HG02759 (cell line): ENCODE measurements around the gene LGALS8.
"Not testable (repeated sequence)": the region's sequence is repeated elsewhere in the genome, so short reads cannot be mapped to it uniquely, and the experiment has no call there.

Experiments used
- ATAC-seq: cut with Tn5 transposase; IDR thresholded peaks from one replicate; pipeline ENCODE4 v1.9.1; 2021; ENCODE audit warnings: mild to moderate bottlenecking, moderate library complexity; ENCODE audit not compliant: unreplicated experiment

LGALS8 gene

DNA sequence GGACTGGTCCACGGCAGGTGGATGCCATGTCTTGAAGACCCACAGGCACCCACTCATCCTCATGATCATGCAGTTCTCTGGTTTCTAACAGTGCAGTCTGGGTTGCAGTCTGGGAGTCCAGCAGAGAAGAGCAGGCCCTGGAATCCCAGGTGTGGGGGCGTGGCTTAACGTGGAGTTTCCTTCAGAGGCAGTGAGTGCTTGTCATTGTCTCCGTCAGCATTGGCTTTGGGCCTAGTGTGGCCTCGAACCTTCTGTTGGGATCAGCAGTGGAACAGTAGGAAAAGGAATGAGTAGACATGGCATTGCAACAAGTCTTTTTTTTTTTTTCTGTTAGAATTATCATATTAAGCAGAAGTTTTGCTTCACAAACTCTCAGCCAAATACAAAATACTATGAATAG, 12.8 kb downstream of the LGALS8 start:
- no peak for ATAC-seq

DNA sequence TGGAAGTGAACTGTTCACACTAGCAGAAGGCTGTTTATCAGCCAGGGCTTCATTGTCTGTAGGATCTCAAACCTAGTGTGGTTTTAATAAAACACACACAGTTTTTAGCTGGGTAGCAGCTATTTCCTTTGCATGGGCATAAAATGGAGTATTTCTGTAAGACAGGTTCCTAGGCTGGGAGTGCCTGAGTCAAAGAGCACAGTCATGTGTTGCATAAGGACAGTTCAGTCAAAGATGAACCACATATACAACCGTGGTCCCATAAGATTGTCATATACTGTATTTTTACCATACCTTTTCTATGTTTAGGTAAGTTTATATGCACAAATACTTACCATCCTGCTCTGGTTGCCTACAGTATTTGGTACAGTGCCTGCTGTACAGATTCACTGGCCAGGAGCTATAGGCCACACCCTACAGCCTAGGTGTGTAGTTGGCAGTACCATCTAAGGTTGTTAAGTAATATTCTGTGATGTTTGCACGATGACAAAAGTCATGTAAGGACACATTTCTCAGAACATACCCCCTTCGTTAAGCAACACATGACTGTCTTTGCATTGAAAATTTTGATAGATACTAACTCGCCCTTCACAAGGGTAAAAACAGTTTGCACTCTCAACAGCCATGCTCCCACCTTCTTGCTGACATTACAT, 17.2 kb downstream of the LGALS8 start:
- no peak for ATAC-seq

DNA sequence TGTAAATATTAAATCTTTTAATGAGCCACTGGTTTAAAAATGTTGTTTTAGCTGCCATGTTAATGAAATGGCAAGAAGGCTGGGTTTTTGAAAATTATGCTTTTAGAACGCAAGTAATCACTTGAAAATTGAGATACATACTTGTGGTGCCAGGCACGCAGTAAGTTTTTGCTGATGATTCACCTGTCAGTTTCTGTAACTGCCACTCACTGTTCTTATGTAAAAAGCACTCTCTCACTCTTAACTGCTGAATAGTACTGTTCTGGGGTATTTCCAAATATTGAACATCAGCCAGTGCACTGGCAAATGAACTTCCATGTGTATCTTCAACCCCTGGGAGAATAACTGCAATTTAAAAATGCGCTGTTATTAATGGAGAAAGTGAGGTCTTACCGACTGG, 17.9 kb downstream of the LGALS8 start:
- no peak for ATAC-seq

DNA sequence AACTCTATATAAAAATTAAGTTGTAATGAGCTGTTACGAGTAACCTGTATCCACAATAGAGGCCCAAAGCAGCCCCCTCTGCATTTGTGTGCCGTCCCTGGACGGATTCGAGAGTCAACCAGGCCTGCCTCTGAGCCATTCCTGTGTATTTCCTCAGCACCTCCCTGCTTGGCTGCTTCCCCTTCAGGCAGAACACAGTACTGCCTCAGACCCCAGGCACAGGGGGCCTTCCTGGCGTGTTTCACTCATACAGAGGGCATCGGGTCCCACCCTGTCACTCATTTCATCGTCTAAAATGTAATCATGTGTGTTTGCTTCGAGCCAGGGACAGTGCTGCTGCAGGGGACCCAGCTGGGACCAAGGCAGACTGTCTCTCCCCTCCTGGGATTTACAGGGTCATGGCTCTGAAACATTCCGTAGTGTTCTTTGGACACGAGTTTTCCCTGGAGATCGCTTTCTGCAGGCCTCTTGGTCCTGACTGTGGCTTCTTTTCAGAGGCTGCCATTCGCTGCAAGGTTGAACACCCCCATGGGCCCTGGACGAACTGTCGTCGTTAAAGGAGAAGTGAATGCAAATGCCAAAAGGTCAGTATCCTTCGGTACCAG, 19.4 kb downstream of the LGALS8 start:
- no peak for ATAC-seq

DNA sequence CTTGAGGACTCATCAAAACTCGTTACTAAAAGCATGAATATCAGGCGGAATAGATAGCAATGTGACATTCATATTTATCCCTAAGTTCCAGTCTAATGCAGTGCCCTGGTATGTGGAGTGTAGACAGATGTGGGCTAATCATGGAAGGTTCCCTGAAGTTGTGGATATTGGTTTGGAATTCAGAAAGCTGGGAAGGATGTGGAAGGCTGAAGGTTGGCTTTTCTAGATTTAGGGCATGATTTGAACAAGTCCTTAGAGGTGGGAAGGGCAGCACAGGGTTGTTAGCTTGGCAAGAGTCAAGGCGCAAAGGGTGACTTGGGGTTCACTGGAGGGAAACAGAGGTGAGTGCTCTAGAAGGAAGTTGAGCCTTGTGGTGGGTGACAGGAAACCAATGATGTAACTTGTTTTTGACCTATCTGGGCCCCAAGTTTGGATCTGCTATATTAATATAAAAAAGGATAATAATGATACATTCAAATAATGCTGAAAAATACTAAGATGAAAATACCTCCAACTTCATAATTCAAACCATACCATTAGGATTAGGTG, 21.9 kb downstream of the LGALS8 start:
- ATAC-seq = no peak

DNA sequence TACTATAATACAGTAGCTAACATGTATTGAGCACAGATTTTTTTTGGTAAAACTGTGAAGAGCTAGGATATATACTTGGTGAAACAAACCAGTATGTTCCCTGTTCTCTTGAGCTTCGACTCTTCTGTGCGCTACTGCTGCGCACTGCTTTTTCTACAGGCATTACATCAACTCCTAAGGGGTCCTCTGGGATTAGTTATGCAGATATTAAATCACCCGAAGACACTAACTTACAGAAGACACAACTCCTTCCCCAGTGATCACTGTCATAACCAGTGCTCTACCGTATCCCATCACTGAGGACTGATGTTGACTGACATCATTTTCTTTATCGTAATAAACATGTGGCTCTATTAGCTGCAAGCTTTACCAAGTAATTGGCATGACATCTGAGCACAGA, 24.7 kb downstream of the LGALS8 start:
- ATAC-seq = no peak

DNA sequence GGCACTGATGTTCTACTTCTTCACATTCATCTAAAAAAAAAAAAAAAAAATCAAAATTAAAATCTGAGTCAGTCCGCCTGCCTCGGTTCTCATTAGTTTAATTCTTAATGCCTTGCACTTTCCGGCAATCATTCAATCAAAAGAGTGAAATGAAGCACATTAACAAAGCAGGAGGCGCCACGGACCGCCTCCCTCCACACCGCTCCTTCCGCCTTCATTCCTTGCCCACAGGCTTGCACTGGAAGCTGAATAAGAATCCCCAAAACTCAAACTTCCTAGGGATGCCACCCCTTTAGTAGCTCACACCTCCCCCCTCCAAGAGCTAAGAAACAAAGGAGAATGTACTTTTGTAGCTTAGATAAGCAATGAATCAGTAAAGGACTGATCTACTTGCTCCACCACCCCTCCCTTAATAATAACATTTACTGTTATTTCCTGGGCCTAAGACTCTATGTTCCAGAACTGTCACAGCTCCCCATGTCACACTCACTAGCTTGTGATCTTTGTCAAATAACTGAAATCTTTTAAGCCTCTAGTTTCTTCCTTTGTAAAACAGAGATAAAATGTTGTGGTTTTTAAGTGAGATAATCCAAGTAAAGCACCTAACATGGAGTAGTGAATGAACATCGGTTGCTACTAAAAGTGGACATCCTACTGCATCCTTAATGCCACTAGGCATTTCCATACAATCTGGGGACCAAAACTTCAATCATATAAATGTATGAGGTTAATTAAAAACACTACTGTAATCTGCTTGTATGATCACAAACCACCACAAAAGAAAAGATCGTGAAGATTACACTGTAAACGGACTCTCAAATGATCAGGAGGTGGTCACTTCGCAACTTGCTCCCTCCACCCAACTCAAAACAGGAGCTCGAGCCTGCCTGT, 27.4 kb downstream of the LGALS8 start:
- ATAC-seq = no peak

DNA sequence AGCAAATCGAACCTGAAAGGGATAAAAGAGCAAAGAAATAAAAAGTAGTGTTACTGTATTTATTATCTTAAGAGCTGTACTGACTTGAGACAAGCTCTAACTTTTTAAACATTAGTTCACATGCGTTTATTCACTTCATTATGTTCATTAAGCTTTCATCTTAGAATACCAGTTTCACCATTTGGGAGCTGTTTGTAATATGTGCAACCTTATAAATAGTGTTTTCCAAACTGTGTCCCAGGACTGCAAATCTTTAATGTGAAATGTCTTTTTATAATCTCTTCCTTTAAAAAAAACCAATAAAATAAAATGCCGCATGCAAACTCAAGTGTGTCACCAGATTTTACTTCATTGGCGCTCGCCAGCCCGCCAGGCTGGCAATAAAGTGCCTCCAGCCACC, 28.3 kb downstream of the LGALS8 start:
- ATAC-seq = no peak

DNA sequence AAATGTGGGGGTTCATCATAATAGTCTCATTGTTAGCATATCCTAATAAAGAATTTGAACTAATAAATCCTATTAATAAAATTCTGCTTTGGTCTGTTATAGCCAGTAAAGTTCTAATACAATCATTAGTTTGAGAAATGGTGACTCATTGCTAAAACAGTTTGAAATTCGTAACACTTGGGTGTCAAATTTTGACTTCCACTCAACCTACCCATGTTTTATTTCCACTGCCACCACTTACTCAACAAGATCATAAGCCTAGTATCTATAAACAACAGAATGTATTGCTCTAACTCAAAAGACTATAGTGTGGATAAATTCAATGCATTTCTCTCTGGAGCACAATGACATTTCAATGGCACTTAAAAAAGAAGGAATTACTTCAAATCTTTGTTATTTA, 29.1 kb downstream of the LGALS8 start:
- no peak for ATAC-seq

DNA sequence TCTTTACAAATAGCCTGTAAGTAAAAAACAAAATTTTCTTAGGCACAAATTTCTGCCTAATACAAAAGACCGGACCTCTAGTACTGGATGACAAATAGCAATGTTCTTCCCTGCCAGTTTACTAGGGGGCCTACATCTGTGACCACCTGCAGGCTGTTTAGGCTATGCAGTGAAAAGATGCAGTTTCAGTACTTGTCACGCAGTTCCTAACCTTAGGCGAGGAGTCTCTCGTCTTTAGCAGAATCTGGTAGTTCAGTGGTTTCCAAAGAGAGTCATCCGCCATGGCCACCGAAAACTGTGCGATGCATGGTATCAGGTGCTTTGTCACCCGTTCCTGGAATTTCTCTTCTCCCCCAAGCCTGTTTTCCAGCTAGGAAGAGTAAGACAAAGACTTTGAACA, 29.6 kb downstream of the LGALS8 start:
- ATAC-seq = no peak

DNA sequence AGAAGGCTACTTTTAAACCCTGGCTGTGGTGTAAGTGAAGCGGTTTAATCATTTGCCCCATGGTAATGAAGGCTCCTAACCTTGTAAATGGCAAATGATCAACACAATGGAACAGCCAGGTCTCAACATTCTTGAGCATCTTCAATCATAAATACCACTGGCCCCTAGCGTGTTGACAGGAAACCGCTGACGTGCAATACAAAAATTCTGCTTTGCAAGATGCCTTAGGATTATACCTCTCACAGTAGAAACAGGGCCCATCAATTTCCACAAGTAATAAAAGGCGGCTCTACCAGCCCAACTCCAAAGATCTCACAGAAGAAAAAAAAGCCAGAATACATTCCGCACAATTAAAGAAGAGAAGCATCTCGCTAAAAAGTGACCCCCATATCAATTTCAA, 32.8 kb downstream of the LGALS8 start:
- ATAC-seq = no peak

DNA sequence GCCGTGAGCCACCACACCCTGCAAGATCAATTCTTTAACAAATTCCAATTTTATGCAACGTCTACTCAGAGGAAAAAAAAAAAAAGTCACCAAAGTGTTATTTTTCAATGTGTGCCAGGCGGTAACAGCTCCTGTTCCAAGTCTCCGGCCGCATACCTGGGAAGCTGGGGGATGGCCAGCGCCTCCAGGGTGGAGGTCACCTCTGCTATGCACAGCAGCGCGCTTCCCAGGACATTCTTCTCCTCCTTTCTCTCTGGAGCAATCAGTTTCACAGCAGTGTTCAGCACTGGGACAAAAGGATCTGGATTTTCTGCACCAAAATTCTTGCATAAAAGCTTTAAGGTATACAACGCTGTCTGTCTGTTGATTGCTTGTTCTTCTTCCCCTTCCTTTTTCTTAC, 34.3 kb downstream of the LGALS8 start:
- ATAC-seq = no peak

DNA sequence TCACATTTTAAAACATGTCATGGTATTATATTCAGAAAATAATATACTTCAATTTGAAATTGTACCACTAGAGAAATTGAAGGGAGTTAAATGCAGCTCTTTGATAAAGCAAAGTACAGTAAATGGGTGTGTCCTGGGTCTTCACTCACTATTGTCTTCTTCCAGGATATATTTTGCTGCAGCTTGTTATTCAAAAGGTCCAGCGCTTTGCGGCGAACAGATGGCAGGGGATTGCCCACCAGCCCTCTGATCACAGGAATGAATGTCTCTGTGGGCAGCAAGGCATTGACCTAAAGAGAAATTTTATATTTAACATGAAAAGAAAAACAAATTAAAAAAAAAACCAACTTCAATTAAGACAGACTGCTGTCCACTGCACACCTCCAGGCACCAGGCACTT, 35.1 kb downstream of the LGALS8 start:
- ATAC-seq = no peak

DNA sequence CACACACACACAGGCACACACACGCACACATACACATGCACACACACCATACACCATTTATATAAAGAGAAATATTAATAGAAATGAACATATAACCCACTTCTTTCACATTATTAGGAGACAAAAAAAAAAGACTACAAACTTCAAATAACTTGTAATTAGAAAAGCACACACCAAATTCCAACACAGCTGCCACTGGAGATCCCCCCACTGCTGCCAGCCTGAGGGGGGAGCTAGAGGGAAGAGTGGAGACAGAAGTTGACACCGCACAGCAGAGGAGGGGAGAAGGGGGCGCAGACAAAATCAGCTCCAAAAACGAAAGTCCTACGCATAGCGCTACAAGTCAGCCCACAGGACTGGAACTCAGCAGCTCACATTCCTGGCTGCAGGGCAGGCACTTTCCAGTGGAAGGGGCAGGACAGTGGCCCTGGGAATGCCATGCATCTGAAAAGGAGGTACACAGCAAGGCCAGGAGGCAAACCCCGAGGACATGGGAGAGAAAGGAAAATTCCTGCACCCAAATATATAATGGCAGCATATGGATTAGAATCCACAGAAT, 36.5 kb downstream of the LGALS8 start:
- ATAC-seq = no peak

DNA sequence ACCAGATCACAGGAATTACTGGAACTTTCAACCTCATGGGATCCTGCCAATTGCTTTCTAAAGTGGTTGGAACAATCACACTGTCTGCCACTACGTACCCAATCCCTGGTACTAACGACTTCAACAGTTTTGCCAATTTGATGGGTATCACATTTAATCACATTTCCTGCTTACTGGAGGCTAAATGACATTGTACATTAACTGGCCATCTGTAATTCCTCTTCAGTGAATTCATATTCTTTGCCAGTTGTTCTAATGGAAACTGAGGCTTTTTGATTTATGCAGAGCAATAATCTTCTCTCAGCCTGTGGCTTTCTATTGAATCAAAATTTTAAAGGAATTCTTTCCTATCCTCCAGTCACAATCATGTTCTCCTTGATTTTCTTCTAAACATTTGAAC, 38.2 kb downstream of the LGALS8 start:
- ATAC-seq = no peak

DNA sequence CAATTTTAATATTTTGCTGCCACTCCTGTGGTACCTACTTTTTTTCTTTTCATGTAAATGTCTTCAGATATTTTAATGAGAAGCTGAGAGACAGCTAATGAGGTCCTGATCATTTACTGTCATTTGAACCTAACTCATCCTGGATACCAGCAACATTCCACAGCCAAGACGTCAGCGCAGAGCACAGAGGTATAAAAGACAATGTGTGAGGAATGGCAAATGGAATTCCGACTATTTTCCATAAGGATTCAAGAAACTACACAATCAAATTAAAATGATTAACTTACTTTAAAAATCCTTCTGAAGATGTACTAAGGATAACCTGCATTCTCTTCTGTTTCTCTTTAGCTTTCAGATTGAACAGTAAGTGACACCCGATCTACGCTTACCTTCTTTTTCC, 41.7 kb downstream of the LGALS8 start:
- no peak for ATAC-seq

DNA sequence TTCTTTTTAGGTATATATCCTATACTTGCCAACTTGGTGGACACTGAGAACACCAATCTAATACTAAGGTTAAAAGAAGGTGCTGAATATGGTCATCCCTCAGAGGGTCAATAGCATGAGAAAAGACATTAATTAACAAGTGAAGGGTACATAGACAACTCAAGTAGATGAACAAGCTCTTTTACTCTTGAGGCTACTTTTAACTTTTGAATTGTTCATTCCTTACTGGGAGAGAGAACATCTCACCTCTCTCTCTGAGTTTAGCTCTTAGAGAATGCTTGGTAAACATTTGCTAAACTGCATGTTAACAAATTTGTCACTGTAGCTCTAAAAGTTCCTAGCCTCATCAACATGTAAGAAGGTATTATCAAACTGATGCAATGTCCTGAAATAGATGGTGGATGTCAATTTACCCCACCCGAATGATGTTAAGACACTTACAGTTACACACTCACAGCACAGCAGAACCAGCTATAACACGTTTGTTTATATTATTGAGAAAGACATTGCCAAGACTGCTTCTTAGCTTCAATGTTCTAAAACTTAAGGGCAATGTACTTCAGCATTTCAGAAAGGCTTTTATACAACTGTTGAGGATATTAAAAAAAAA, 44.6 kb downstream of the LGALS8 start:
- no peak for ATAC-seq

DNA sequence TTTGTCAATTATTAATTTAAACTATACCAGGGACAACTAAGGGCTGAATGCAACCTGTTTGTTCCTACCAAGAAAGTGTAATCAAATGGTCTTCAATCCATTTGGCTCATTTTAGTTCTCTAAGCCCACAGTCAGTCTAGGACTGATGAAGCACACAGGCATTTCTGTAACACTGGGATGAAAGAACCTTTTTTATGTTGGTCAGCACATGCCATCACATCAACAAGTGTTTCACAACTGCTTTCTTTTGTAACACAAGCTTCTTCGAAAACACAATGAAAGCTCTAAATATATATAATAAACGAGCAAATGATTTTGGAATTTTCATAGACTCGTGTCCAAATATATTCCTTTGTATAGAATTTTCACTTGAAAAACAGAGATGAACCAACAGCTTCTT, 51.7 kb downstream of the LGALS8 start:
- ATAC-seq = no peak

DNA sequence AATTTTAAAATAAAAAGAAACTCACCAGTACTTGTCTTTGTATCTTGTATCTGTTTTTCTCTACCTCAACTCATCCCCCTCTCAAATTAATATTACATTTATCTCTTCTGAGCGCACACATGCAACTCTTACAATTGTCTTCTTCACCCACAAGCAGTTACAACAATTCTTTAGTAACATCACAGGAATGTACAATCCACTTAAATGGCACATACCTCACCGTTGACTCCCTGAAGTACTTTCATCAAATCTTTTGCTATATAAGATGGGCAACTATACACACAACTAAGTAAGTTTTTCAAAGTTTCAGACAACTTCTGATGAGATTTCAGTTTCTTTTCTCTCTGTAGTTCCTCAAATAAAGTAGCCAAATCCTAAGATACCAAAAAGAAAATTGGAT, 52.2 kb downstream of the LGALS8 start:
- ATAC-seq = no peak

DNA sequence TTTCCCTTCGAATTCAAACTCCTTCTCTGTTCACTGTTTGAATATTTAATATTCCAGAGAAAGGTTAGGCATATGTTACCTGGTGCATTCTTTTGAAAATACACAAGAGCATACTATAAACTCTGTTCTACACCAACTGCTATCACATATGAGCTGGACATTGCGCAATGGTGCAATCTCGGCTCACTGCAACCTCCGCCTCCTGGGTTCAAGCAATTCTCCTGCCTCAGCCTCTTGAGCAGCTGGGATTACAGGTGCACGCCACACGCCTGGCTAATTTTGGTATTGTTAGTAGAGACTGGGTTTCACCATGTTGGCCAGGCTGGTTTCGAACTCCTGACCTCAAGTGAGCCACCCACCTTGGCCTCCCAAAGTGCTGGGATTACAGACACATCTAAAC, 53.3 kb downstream of the LGALS8 start:
- ATAC-seq = not testable (repeated sequence)

DNA sequence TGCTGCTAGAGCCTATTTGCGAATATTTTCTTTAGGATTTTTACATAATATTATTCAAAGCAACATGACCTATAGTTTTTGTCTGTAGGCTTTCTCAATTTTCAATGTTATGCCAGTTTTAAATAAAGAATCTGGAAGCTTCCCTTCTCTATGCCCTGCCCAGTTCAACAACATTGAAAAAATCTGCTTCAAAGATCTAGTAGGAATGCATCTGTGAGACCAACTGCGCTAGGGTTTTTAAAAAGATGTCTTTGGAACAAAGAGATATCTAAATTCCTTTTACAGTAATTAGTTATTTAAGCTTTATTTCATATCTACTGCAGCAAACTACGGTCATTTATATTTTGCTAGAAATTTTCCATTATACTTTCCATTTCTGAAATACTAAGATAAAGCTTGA, 54.9 kb downstream of the LGALS8 start:
- ATAC-seq = no peak
